NCI-H1694 treated with DMSO at 0.1 percent for 48 hours (cell line): ENCODE measurements around the gene GABRG3.

Source experiments
- DNase-seq: peaks from one replicate; lab custom pipeline; 2025; lab: John Stamatoyannopoulos, UW

GABRG3 gene

GRCh38 chr15:26970712-26971210 lies at the start of gene GABRG3:
GABRG3 (plus strand) TSS chr15:26971181.
- no peak for DNase-seq

- no peak for DNase-seq
Measured at GRCh38 chr15:26921433-26921832, 49.5 kb upstream of the GABRG3 start.

- DNase-seq: no peak
Measured at GRCh38 chr15:26926081-26926480, 44.9 kb upstream of the GABRG3 start.

DNA sequence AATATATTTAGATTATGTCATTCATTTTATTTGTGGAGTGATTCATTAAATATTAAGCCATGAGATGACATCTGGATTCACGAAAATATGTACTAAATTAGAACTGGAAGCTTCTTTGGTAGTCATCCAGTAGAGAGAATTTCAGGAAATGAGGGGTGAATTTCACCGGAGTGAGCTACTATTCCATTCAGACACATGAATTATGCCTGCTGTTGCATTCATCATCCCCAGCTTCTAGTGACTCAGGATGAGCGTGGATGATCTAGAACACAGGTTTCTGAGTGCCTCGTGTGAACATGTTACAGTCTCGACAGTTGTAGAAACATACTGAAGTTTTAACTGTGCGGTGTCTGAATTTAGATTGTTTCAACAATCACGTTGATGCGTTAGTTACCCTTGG lies 42.9 kb upstream of the GABRG3 start:
- DNase-seq: no peak

DNA sequence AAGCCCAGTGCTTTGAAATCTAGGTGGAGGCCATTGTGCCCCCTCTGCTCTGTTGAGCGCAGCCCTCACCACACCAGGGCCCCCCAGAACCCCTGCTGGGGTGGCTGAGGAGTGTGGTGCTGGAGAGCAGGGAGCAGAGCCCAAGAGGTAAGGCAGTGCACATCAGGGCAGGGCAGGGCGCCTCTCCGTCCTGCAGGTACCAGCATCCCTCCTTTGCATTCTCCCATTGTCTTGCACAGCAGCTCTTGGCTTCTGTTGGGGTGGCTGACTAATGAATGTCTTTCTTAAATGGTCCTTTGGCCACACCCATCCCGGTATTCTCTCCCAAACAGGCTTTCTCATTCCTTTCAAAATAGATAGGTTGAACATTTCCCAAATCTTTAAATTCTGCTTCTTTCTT lies 41.4 kb upstream of the GABRG3 start:
- DNase-seq: no peak

DNA sequence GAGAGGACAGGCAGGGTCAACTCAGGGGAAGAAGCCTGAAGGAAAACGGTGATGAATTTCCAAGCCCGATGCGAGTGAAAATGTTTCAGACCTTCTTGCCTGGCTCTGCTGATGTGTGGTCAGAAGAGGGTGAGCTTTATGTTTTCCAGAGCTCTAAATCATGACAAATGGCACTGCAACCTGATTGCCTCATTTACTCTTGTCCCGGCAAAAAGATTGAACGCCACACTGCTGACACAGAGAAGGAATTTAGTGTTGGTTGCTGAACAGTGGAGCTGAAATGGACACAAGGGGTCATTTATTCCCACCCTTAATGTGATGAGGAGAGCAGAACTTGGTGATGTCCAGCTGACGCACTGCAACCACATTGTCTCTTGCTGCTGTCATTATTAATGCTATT lies 36.1 kb upstream of the GABRG3 start:
- no peak for DNase-seq

GRCh38 chr15:26935322-26935721 lies 35.7 kb upstream of the GABRG3 start:
- no peak for DNase-seq

DNA sequence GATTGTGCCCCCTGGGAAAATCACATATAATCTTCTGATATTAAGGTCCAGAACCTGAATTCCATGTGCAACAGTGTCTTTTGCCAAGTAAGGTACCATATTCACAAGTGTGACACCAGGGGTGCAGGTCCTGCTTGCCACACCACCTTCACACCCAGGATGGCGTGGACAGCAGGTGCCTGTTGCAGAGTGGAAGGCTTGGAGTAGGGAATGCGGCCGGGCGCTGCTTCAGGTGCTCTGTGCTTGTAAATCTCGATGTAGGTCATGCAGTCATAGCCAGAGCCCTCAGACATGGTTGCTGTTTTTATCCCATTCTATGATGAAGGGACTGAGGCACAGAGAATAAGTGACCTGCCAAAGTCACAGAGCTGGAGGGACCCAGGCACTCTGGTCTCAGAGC lies 34.5 kb upstream of the GABRG3 start:
- DNase-seq: no peak

GRCh38 chr15:26937134-26937533 lies 33.8 kb upstream of the GABRG3 start:
- DNase-seq: no peak

GRCh38 chr15:26939398-26939797 lies 31.6 kb upstream of the GABRG3 start:
- no peak for DNase-seq

GRCh38 chr15:26941489-26941888 lies 29.5 kb upstream of the GABRG3 start:
- DNase-seq: no peak

- DNase-seq: no peak
Measured at GRCh38 chr15:26943866-26944265, 27.1 kb upstream of the GABRG3 start.

- no peak for DNase-seq
Measured at GRCh38 chr15:26945046-26945445, 25.9 kb upstream of the GABRG3 start.

DNA sequence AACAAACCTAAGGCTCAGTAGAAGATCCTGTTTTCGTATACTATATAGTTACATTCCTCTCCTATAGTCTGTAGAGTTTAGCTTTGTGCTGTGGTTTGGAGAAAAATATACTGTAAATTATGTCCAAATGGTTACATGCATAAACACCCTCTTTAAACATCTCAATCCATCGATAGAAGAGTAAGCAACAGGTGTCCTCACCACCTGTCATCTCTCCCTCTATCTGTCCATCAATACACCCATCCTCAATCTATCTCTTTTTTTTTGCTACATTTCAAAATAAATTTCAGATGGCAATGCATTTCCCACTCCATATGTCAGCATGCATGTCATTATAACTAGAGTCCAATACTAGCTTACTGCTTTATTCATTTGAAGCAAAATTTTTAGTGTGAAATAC lies 21.0 kb upstream of the GABRG3 start:
- no peak for DNase-seq

DNA sequence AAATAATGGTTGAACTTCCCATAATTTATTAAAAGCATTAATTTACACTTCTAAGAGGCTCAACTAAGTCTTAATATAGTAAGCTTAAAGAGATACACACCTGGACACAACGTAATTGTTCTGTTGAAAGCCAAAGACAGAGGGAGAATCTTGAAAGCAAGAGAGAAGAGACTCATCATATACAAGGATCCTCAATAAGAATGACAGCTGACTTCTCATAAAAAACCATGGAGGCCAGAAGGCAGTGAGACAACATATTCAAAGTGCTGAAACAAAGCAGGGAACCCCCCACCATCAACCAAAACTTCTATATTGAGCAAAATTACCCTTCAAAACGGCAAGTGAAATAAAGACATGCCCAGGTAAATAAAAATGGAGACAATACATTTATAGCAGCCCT lies 16.6 kb upstream of the GABRG3 start:
- DNase-seq: no peak

DNA sequence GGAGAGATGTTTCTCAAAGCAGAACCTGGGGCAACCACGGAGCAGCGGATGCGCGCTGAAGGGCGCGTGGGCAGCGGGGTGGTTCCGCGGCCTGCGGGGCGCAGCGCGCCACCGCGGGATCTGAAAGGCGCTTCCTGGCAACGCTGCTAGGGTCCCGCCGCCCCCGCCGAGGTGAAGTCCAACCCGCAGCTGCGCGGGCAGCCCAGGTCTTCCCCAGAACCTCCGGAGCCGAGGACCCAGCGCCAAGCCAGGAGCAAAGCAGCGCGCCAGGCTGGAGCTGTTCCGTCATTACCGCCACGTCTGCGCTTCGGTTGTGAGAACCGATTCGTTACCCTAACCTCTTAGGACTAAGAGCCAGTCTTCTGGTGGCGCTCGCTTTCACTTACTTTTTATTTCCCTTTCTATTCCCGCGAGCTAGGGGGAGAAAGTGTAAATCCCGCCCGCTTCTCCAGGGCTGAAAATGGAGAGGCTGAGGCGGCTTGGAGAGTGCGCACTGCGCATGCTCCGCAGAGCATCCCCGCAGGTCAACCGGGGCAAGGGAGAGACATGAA lies 3.2 kb upstream of the GABRG3 start:
- no peak for DNase-seq

DNA sequence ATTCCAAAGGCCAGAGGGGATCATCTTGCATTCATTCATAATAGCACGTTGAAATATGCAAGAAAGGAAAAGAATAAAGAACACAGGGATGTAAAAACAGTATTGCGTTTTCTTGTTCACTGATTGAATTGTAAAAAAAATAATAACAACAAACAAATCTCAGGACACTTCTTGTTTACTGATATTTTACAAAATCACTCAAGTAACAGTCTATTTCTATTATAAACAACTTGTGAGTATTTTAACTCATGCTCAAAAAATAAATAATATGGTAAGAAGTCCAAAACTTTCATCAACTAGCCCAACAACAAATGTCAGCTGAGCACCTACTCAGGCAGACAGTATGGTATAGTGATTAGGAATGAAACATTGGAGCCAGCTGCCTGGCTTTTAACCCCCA lies 2.2 kb upstream of the GABRG3 start:
- DNase-seq: no peak

- no peak for DNase-seq
Measured at GRCh38 chr15:26971271-26972018, 464 bp downstream of the GABRG3 start.

GRCh38 chr15:26972636-26973035 lies 1.7 kb downstream of the GABRG3 start:
- no peak for DNase-seq

DNA sequence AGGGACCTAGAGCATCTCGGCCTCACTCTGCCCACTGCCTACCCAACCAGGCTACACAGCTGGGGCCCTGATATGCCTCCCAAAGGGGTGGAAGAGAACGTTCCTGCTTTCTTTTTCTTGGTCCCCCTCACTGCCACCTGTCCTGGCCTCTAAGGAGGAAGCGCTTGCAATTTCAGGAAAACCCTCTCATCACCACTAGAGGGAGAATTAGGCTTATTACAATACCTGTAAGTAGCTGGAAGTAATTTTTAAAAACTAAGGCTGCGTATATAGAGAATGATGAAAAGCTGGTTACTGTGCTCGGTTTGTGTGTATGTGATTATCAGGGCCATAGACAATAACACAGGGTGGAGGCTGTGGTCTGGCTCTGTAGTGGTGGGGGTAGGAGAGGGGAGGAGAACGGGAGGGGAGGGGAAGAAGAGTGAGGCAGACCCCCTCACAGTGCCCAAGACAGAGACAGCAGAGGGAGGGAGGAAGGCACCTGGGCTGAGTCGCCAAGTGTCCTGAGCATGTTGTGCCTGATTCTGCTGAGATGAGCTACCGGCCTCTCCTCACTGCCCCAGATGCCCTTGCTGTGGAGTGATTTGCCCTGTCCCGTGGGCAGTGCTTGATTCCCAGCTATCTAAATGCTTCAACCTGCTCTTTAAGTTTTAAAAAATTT lies 3.3 kb downstream of the GABRG3 start:
- peak; percentile 4 for DNase-seq

DNA sequence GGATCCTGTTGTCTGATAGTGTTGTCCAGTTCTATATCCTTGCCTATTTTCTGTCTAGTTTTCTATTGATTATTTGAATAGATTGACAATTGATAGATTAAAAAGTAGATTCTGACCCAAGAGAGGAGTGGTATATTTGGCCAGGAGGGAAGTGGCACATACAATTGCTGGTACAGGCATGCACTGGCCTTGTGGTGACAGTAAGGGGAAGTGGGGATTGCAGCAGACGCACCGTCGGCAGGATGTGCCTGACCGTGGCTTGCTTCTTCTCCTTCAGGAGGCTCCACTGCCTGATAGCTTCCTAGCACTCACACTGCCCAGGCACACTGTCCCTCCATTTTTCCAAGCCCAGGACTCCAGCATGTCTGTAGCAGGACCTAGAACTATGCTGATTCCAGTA lies 10.5 kb downstream of the GABRG3 start:
- no peak for DNase-seq

- no peak for DNase-seq
Measured at GRCh38 chr15:26983822-26984221, 12.8 kb downstream of the GABRG3 start.

DNA sequence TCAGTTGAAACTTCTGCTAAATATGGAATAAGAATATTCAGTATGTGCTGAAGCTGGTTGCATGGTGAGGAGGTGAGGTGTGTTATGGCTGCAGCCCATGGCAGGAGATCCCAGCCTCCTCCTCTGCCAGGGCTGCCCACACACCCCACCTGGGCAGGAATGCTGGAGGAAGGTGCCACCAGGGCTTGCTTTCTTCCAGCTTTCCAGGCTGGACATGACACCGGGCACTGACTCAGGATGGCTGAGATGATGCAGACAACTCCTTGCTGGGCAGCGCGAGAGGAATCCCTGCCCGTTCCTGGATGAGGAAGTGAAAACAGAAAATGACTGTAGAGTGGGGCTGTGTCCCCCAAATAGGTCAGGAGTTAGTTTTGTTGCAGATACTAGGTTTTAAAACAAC lies 14.1 kb downstream of the GABRG3 start:
- no peak for DNase-seq
